Stomach (tissue), 4 donors: ENCODE results near the gene DDX27.

ENCODE experiments used
- EP300 ChIP-seq: sonication (generic); formaldehyde crosslinking; IDR thresholded peaks from one replicate; pipeline ENCODE4 v1.6.1; 2017; ENCODE audit warnings: antibody characterized with exemption
- POLR2A ChIP-seq, 4 donors: fragments of 450-650 bp; IDR thresholded peaks; one replicate each; pipeline ENCODE4 v1.6.1; 2016; ENCODE audit warnings: antibody characterized with exemption in 4 of 4, control low read depth in 2 of 4, mild to moderate bottlenecking in 1 of 4, moderate library complexity in 1 of 4
- POLR2AphosphoS5 ChIP-seq, 3 donors: sonication (generic); formaldehyde crosslinking; IDR thresholded peaks; one replicate each; pipeline ENCODE4 v1.6.1; 2016; ENCODE audit warnings: antibody characterized with exemption in 3 of 3
- TF ChIP-seq, protein P1 (sequence below), 7 experiments: fragments of 450-650 bp in 4 of 7; fragments of 200-600 bp in 3 of 7; sonication (generic) in 3 of 7; IDR thresholded peaks; one replicate each; pipeline ENCODE4 v1.5.1; 2016 to 2019; ENCODE audit warnings: antibody characterized with exemption in 7 of 7, control low read depth in 2 of 7, mild to moderate bottlenecking in 1 of 7

DNA sequence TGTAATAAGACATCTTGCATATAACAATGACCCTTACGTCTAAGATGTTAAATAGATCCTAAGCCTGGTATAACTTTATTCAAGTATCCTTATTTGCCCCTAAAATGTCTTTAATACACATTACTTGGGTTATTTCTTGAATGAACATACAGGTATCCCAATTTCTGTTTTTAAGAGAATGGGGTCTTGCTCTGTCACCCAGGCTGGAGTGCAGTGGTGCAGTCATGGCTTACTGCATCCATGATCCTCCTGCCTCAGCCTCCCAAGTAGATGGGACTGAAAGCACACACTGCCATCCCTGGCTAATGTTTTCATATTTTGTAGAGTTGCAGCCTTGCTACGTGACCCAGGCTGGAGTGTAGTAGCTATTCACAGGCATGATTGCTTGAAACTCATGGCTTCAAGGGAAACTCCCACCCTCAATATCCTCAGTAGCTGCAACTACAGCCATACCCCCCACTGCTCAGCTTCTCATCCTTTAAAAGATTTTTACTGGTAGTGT, 69.1 kb downstream of the DDX27 start:
- TF ChIP-seq POLR2A (IDR thresholded peaks at IDR 0.05) = no peak
- TF ChIP-seq, protein P1, sequence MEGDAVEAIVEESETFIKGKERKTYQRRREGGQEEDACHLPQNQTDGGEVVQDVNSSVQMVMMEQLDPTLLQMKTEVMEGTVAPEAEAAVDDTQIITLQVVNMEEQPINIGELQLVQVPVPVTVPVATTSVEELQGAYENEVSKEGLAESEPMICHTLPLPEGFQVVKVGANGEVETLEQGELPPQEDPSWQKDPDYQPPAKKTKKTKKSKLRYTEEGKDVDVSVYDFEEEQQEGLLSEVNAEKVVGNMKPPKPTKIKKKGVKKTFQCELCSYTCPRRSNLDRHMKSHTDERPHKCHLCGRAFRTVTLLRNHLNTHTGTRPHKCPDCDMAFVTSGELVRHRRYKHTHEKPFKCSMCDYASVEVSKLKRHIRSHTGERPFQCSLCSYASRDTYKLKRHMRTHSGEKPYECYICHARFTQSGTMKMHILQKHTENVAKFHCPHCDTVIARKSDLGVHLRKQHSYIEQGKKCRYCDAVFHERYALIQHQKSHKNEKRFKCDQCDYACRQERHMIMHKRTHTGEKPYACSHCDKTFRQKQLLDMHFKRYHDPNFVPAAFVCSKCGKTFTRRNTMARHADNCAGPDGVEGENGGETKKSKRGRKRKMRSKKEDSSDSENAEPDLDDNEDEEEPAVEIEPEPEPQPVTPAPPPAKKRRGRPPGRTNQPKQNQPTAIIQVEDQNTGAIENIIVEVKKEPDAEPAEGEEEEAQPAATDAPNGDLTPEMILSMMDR (IDR thresholded peaks at IDR 0.05) = no peak
- TF ChIP-seq EP300 = no peak
- peak in 1 of 3 donors; percentile 3 for TF ChIP-seq POLR2AphosphoS5 (IDR thresholded peaks at IDR 0.05)
